ENCODE data around the gene CD72.

- TF ChIP-seq YY1 (IDR thresholded peaks at IDR 0.05) (no peak), CTCF (IDR thresholded peaks at IDR 0.05; ENCODE audit: low read depth, low read length, missing input control) (no peak), SP1 (IDR thresholded peaks at IDR 0.05) (no peak), TAF1 (conservative IDR thresholded peaks at IDR 0.05) (no peak), MAX (IDR thresholded peaks at IDR 0.05) (no peak), REST (IDR thresholded peaks at IDR 0.05) (no peak), RAD21 (IDR thresholded peaks at IDR 0.05) (no peak)
Observed at GRCh38 chr9:35618854-35619799, 914 bp upstream of the CD72 start.

Measured in liver (tissue), 3 donors.